GM12878 (cell line): ENCODE data around the gene SMIM35. TPM values are rescaled to one million over a fixed set of nuclear protein-coding genes. Genes with fewer than 3 reads are reported as not detected.

Experiments used
- ATAC-seq: fragments of 200-7000 bp; cut with Tn5 transposase; 3 replicates; pipeline ENCODE4 v1.9.1; 2020; ENCODE audit warnings: mild to moderate bottlenecking, moderate library complexity
- BruUV-seq: library from RNA; stranded (reverse); fragments of 400-500 nt; replicated peaks from 2 replicates; lab custom pipeline; 2021; lab: Mats Ljungman, UMichigan
- CTCF ChIA-PET: fragments of 300-600 bp; sonication (Branson Sonifier 250); formaldehyde crosslinking; extraction: SDS; loops from one replicate; lab custom pipeline; 2021; ENCODE audit warnings: inconsistent platforms; lab: Yijun Ruan, JAX
- POLR2A ChIA-PET: fragments of 350-600 bp; formaldehyde crosslinking; extraction: SDS; loops from one replicate; lab custom pipeline; 2021; ENCODE audit warnings: inconsistent platforms; lab: Charles Lee
- RAD21 ChIA-PET: fragments of 300-600 bp; sonication (Branson Sonifier 250); formaldehyde crosslinking; loops from one replicate; lab custom pipeline; 2023; ENCODE audit warnings: antibody characterized with exemption; ENCODE audit not compliant: unreplicated experiment; lab: Charles Lee
- SMC1A ChIA-PET: fragments of 300-600 bp; sonication (Branson Sonifier 250); formaldehyde crosslinking; loops from one replicate; lab custom pipeline; 2023; ENCODE audit not compliant: unreplicated experiment, uncharacterized antibody; lab: Charles Lee
- DNase-seq: peaks from one replicate; pipeline ENCODE4 v3.0.0-alpha.2; 2011; ENCODE audit warnings: low read depth, low spot score
- FAIRE-seq: peaks from 3 replicates; lab custom pipeline; 2011; peaks lifted over from hg19 to GRCh38; lab: Jason Lieb, UNC
- H2AFZ ChIP-seq: 2 replicates; pipeline ENCODE4 v1.6.0; 2011; ENCODE audit warnings: low read depth, low read length, control low read depth; ENCODE audit not compliant: control insufficient read depth
- H3K27ac ChIP-seq: 2 replicates; pipeline ENCODE4 v1.5.1; 2011; ENCODE audit warnings: control low read depth; ENCODE audit not compliant: control insufficient read depth, insufficient read depth
- H3K27me3 ChIP-seq, 2 experiments: replicated peaks in 1 of 2; 2 replicates each; pipeline versions ENCODE4 v1.6.0 to v1.6.1; 2011; ENCODE audit warnings: low read length in 1 of 2; ENCODE audit not compliant: control insufficient read depth in 2 of 2, insufficient read depth in 2 of 2
- H3K36me3 ChIP-seq, 2 experiments: 2 replicates each; pipeline ENCODE4 v1.5.1; 2011; ENCODE audit warnings: low read length in 1 of 2; ENCODE audit not compliant: control insufficient read depth in 2 of 2, insufficient read depth in 2 of 2
- H3K4me1 ChIP-seq: 2 replicates; pipeline ENCODE4 v1.6.1; 2011; ENCODE audit warnings: mild to moderate bottlenecking, low read length, moderate library complexity, mixed read lengths; ENCODE audit not compliant: control insufficient read depth, insufficient read depth
- H3K4me2 ChIP-seq: 2 replicates; pipeline ENCODE4 v1.6.0; 2011; ENCODE audit warnings: control low read depth; ENCODE audit not compliant: control insufficient read depth, insufficient read depth
- H3K4me3 ChIP-seq: fragments of 200-600 bp; sonication (generic); 2 replicates; pipeline ENCODE4 v1.5.1; 2016
- H3K79me2 ChIP-seq: 2 replicates; pipeline ENCODE4 v1.6.0; 2011; ENCODE audit warnings: low read length; ENCODE audit not compliant: control insufficient read depth, insufficient read depth
- H3K9ac ChIP-seq: 2 replicates; pipeline ENCODE4 v1.8.0; 2011; ENCODE audit warnings: low read length, control low read depth, mixed read lengths; ENCODE audit not compliant: control insufficient read depth, insufficient read depth
- H3K9me3 ChIP-seq: replicated peaks from 3 replicates; pipeline ENCODE4 v1.5.1; 2011; ENCODE audit warnings: mild to moderate bottlenecking, low read length; ENCODE audit not compliant: control insufficient read depth, insufficient read depth
- H4K20me1 ChIP-seq: 2 replicates; pipeline ENCODE4 v1.6.0; 2011; ENCODE audit not compliant: control insufficient read depth, insufficient read depth
- BCL3 ChIP-seq: IDR thresholded peaks from 2 replicates; pipeline ENCODE4 v1.6.1; 2011; ENCODE audit warnings: borderline replicate concordance, low read depth, mild to moderate bottlenecking, moderate library complexity, low read length; ENCODE audit not compliant: insufficient read depth, poor library complexity, severe bottlenecking
- BMI1 ChIP-seq: fragments of 450-650 bp; IDR thresholded peaks from 2 replicates; pipeline ENCODE4 v1.6.1; 2016; ENCODE audit warnings: mild to moderate bottlenecking, moderate library complexity, borderline replicate concordance
- DPF2 ChIP-seq: fragments of 450-650 bp; IDR thresholded peaks from 2 replicates; pipeline ENCODE4 v1.6.1; 2017; ENCODE audit warnings: mild to moderate bottlenecking
- EGR1 ChIP-seq, 2 experiments: IDR thresholded peaks; 1 replicate in 1 of 2; 2 replicates in 1 of 2; pipeline ENCODE4 v1.6.1; 2011 to 2012; ENCODE audit warnings: low read depth in 2 of 2, low read length in 2 of 2, borderline replicate concordance in 1 of 2, mild to moderate bottlenecking in 1 of 2, moderate library complexity in 1 of 2
- EP300 ChIP-seq, 2 experiments: fragments of 150-350 bp in 1 of 2; IDR thresholded peaks; 2 replicates each; pipeline ENCODE4 v1.6.1; 2011 to 2012; ENCODE audit warnings: low read depth in 2 of 2, low read length in 2 of 2, borderline replicate concordance in 1 of 2, improper control_type of control experiment in 1 of 2, inconsistent platforms in 1 of 2; ENCODE audit not compliant: control insufficient read depth in 1 of 2
- FOXM1 ChIP-seq: IDR thresholded peaks from 2 replicates; pipeline ENCODE4 v1.6.1; 2012; ENCODE audit warnings: low read depth, mild to moderate bottlenecking, inconsistent platforms, low read length, moderate library complexity
- GATAD2B ChIP-seq: fragments of 450-650 bp; conservative IDR thresholded peaks from 2 replicates; pipeline ENCODE4 v1.6.1; 2017; ENCODE audit warnings: low read depth, mild to moderate bottlenecking, moderate library complexity
- IKZF1 ChIP-seq: fragments of 450-650 bp; conservative IDR thresholded peaks from 2 replicates; pipeline ENCODE4 v1.6.1; 2017; ENCODE audit warnings: antibody characterized with exemption, mild to moderate bottlenecking
- IKZF2 ChIP-seq, 2 experiments: fragments of 450-650 bp; IDR thresholded peaks; 2 replicates each; pipeline ENCODE4 v1.6.1; 2017; ENCODE audit warnings: mild to moderate bottlenecking in 2 of 2, moderate library complexity in 2 of 2
- KLF5 ChIP-seq: fragments of 450-650 bp; IDR thresholded peaks from 2 replicates; pipeline ENCODE4 v1.6.1; 2014; ENCODE audit warnings: mild to moderate bottlenecking; ENCODE audit not compliant: partially characterized antibody
- MEF2B ChIP-seq: fragments of 450-650 bp; IDR thresholded peaks from 2 replicates; pipeline ENCODE4 v1.6.1; 2018; ENCODE audit warnings: mild to moderate bottlenecking, moderate library complexity; ENCODE audit not compliant: partially characterized antibody, poor library complexity, severe bottlenecking
- NR2F1 ChIP-seq: fragments of 450-650 bp; conservative IDR thresholded peaks from 2 replicates; pipeline ENCODE4 v1.6.1; 2017; ENCODE audit warnings: mild to moderate bottlenecking
- POU2F2 ChIP-seq: IDR thresholded peaks from 3 replicates; pipeline ENCODE4 v1.6.1; 2011; ENCODE audit warnings: low read depth, mild to moderate bottlenecking, low read length, borderline replicate concordance
- RUNX3 ChIP-seq: IDR thresholded peaks from 2 replicates; pipeline ENCODE4 v1.6.1; 2012; ENCODE audit warnings: low read length, inconsistent platforms
- SKIL ChIP-seq: fragments of 450-650 bp; IDR thresholded peaks from 2 replicates; pipeline ENCODE4 v1.6.1; 2017; ENCODE audit warnings: mild to moderate bottlenecking, low read depth, inconsistent platforms; ENCODE audit not compliant: poor library complexity, severe bottlenecking
- TCF12 ChIP-seq: IDR thresholded peaks from 2 replicates; pipeline ENCODE4 v1.6.1; 2011; ENCODE audit warnings: low read depth, mild to moderate bottlenecking, low read length
- USF1 ChIP-seq: IDR thresholded peaks from 2 replicates; pipeline ENCODE4 v1.6.1; 2011; ENCODE audit warnings: borderline replicate concordance, low read depth, mild to moderate bottlenecking, moderate library complexity, mixed read lengths, low read length; ENCODE audit not compliant: insufficient read depth; ENCODE audit errors: extremely low read length
- YBX1 ChIP-seq: fragments of 450-650 bp; IDR thresholded peaks from 2 replicates; pipeline ENCODE4 v1.6.1; 2016; ENCODE audit warnings: antibody characterized with exemption
- WGBS: methylation state at CpG from one replicate; pipeline ENCODE4 v1.1.6; 2016; ENCODE audit warnings: low lambda C conversion rate; ENCODE audit not compliant: insufficient replicate concordance, insufficient coverage; ENCODE audit errors: missing lambda C conversion rate; 5-methylcytosine and 5-hydroxymethylcytosine counted together
- in situ Hi-C: fragments of 300-500 bp; cut with MboI; formaldehyde crosslinking; loops from 9 replicates; pipeline ENCODE4 v1.14.3; 2018; ENCODE audit warnings: mixed read lengths
- intact Hi-C: fragments of 100-400 bp; cut with micrococcal nuclease; formaldehyde crosslinking; loops from one replicate; pipeline ENCODE4 v1.14.2; 2022; ENCODE audit not compliant: unreplicated experiment
- polyA plus RNA-seq, 11 experiments: library from polyadenylated mRNA; depleted of rRNA in 4 of 11; unstranded in 6 of 11; stranded (reverse) in 5 of 11; fragments of >200 nt; fragmentation: Nextera tagmentation in 4 of 11; fragmentation: Illumina TruSeq in 1 of 11; extraction: Ambion mirVana in 4 of 11; extraction: Trizol in 1 of 11; gene quantifications; 1 replicate in 1 of 11; 2 replicates in 10 of 11; pipeline versions ENCODE4 v1.2.1 to v1.2.3, GENCODE V29; 2011 to 2016; ENCODE audit warnings: inconsistent platforms in 2 of 11, missing spikeins in 2 of 11, low read depth in 1 of 11
- total RNA-seq, 4 experiments: library from RNA; depleted of rRNA in 3 of 4; stranded (reverse); fragments of >200 nt in 3 of 4; fragmentation: Illumina TruSeq in 1 of 4; extraction: Trizol in 1 of 4; gene quantifications; 2 replicates each; pipeline versions ENCODE4 v1.2.1 to v1.2.3, GENCODE V29; 2013 to 2021

The SMIM35 gene
- total and polyA plus RNA-seq, 10 of the 15 experiments (the other 5 are each of a cell fraction or from before 2014, with no cell fraction given), result 0.02 to 1.1 (median 0.05) TPM; not detected in 5

GRCh38 chr11:117992136-117992535, 94.6 kb downstream of the SMIM35 start:
- peaks cover 26% of the 10 kb centered on the region for H3K4me1 ChIP-seq
- BruUV-seq, result no TSS peak
- H3K4me3 ChIP-seq, result peak overlapping the region; percentile 28; the same call in 1 of the 2 replicates
- TF ChIP-seq NR2F1, result no peak
- TF ChIP-seq MEF2B, result peak; percentile 20
- no peak for TF ChIP-seq FOXM1
- no peak for TF ChIP-seq EGR1 (IDR thresholded peaks at IDR 0.05; ENCODE audit: borderline replicate concordance in 1 of 2, low read depth in 2 of 2, low read length in 2 of 2)
- TF ChIP-seq IKZF1, result peak; percentile 90
- no peak for TF ChIP-seq YBX1
- TF ChIP-seq USF1, result no peak
- TF ChIP-seq IKZF2 (IDR thresholded peaks at IDR 0.05), result peak; percentile 92 to 93
- no peak for TF ChIP-seq SKIL
- peak in 1 of 2 experiments; percentile 41; a peak in 1 of 4 replicates for TF ChIP-seq EP300 (IDR thresholded peaks at IDR 0.05; ENCODE audit: borderline replicate concordance in 1 of 2, control insufficient read depth in 1 of 2, low read depth in 2 of 2, low read length in 2 of 2)
- TF ChIP-seq BCL3, result no peak
- peak; percentile 31; the same call in 1 of the 3 replicates for TF ChIP-seq POU2F2
- no peak for TF ChIP-seq DPF2
- no peak for TF ChIP-seq KLF5
- no peak for TF ChIP-seq BMI1
- peak; percentile 81 for TF ChIP-seq RUNX3
- TF ChIP-seq TCF12, result peak; percentile 79
- TF ChIP-seq GATAD2B, result 0 out of 2 replicates have a peak, but pooled peaks have one; percentile 29

More at GRCh38 chr11:117992136-117992535, 94.6 kb downstream of the SMIM35 start:
- Histone ChIP-seq H3K9ac (no peak overlapping the region), H3K27me3 (no peaks in the 10 kb centered on the region), H3K4me2 (peak overlapping the region; percentile 18; the same call in 1 of the 2 replicates), H4K20me1 (no peaks in the 10 kb centered on the region), H3K27ac (no peak overlapping the region), H3K36me3 (peaks cover 11 to 17% of the 10 kb centered on the region in 2 experiments), H3K9me3 (no peaks in the 10 kb centered on the region; the same call in 2 of the 3 replicates), H3K79me2 (peaks cover 15% of the 10 kb centered on the region), H2AFZ (no peak overlapping the region)
- DNase-seq (no peak), ATAC-seq (peak; percentile 9; the same call in 1 of the 3 replicates), FAIRE-seq (no peak)
- intact Hi-C loops, result no loop called here
- WGBS, result 13% methylated on average over 4 of the region's 4 CpGs
- in situ Hi-C loops, result no loop called here
- RAD21 ChIA-PET, result interaction anchor here (1.3 to 3.6 kb wide), 2 partner anchors 41 to 61 kb away, joined by 4 to 17 read pairs; no protein-coding TSS in a partner anchor
- POLR2A ChIA-PET, result interaction anchor here (0.6 to 1.5 kb wide), 2 partner anchors 41 to 148 kb away, joined by 3 to 5 read pairs; no protein-coding TSS in a partner anchor
- CTCF ChIA-PET, result interaction anchor here (0.7 to 1.4 kb wide), 3 partner anchors 9 to 61 kb away, joined by 3 to 5 read pairs (median 3); no protein-coding TSS in a partner anchor
- SMC1A ChIA-PET, result interaction anchor here (1.1 to 16.8 kb wide), 4 partner anchors 13 to 61 kb away, joined by 3 to 280 read pairs (median 85); no protein-coding TSS in a partner anchor
